WTC11 (cell line): ENCODE measurements around the gene CTDSP2. TPM values are rescaled to one million over a fixed set of nuclear protein-coding genes. Genes with fewer than 3 reads are reported as not detected.

ENCODE experiments used
- ATAC-seq: fragments of 200-7000 bp; cut with Tn5 transposase; 2 replicates; pipeline ENCODE4 v1.10.0; 2021; ENCODE audit warnings: mild to moderate bottlenecking, moderate library complexity
- CTCF ChIA-PET: fragments of 300-600 bp; sonication (Branson Sonifier 250); formaldehyde crosslinking; loops from one replicate; lab custom pipeline; 2021; ENCODE audit warnings: antibody characterized with exemption; lab: Charles Lee
- POLR2A ChIA-PET: fragments of 350-600 bp; sonication (Branson Sonifier 250); formaldehyde crosslinking; loops from one replicate; lab custom pipeline; 2021; ENCODE audit warnings: antibody characterized with exemption; lab: Charles Lee
- DNase-seq: peaks from one replicate; pipeline ENCODE4 v3.0.0; 2021; ENCODE audit warnings: low spot score
- H3K27ac Mint-ChIP-seq: 2 replicates; pipeline ENCODE4 v1.8.0; 2021; ENCODE audit warnings: mixed read lengths
- H3K27me3 Mint-ChIP-seq: 2 replicates; pipeline ENCODE4 v1.8.0; 2021; ENCODE audit warnings: low read depth, mild to moderate bottlenecking, moderate library complexity, mixed read lengths
- H3K36me3 Mint-ChIP-seq: 2 replicates; pipeline ENCODE4 v1.8.0; 2021; ENCODE audit warnings: mixed read lengths
- H3K4me1 Mint-ChIP-seq: 2 replicates; pipeline ENCODE4 v1.8.0; 2022; ENCODE audit warnings: mixed read lengths
- H3K4me3 Mint-ChIP-seq: 2 replicates; pipeline ENCODE4 v1.8.0; 2021; ENCODE audit warnings: mild to moderate bottlenecking, moderate library complexity, mixed read lengths
- H3K9me3 Mint-ChIP-seq: 2 replicates; pipeline ENCODE4 v1.8.0; 2021; ENCODE audit warnings: mixed read lengths
- AR ChIP-seq: fragments of 250-450 bp; sonication (Bioruptor Pico); IDR thresholded peaks from 2 replicates; pipeline ENCODE4 v1.9.0; 2021; ENCODE audit warnings: mild to moderate bottlenecking
- CREB1 ChIP-seq: sonication (generic); formaldehyde crosslinking; IDR thresholded peaks from 2 replicates; pipeline ENCODE4 v1.8.0; 2023; ENCODE audit warnings: mild to moderate bottlenecking, missing genetic modification reagents
- E2F4 ChIP-seq: sonication (generic); formaldehyde crosslinking; IDR thresholded peaks from 2 replicates; pipeline ENCODE4 v1.8.1; 2022; ENCODE audit warnings: low read depth, mild to moderate bottlenecking, moderate library complexity, missing genetic modification reagents, borderline replicate concordance
- EMX1 ChIP-seq: fragments of 250-450 bp; sonication (Bioruptor Pico); IDR thresholded peaks from 2 replicates; pipeline ENCODE4 v1.8.0; 2021; ENCODE audit warnings: mild to moderate bottlenecking
- ESRRA ChIP-seq: sonication (generic); formaldehyde crosslinking; IDR thresholded peaks from 2 replicates; pipeline ENCODE4 v1.8.1; 2022; ENCODE audit warnings: mild to moderate bottlenecking, missing genetic modification reagents, borderline replicate concordance
- ETV6 ChIP-seq: sonication (generic); formaldehyde crosslinking; IDR thresholded peaks from 2 replicates; pipeline ENCODE4 v1.8.1; 2022; ENCODE audit warnings: mild to moderate bottlenecking, missing genetic modification reagents
- FOXK1 ChIP-seq: sonication (generic); formaldehyde crosslinking; IDR thresholded peaks from 2 replicates; pipeline ENCODE4 v1.8.0; 2022; ENCODE audit warnings: mild to moderate bottlenecking, moderate library complexity, missing genetic modification reagents
- HMGXB4 ChIP-seq: sonication (generic); formaldehyde crosslinking; IDR thresholded peaks from 2 replicates; pipeline ENCODE4 v1.8.1; 2023; ENCODE audit warnings: mild to moderate bottlenecking, moderate library complexity, missing genetic modification reagents
- MXD4 ChIP-seq: fragments of 250-450 bp; sonication (Bioruptor Pico); IDR thresholded peaks from 2 replicates; pipeline ENCODE4 v1.8.0; 2021; ENCODE audit warnings: mild to moderate bottlenecking, moderate library complexity, borderline replicate concordance
- MYBL2 ChIP-seq: sonication (generic); formaldehyde crosslinking; IDR thresholded peaks from 2 replicates; pipeline ENCODE4 v1.8.1; 2023; ENCODE audit warnings: mild to moderate bottlenecking, moderate library complexity, missing genetic modification reagents
- NFYB ChIP-seq: sonication (generic); formaldehyde crosslinking; conservative IDR thresholded peaks from 2 replicates; pipeline ENCODE4 v1.8.0; 2022; ENCODE audit warnings: low read depth, missing genetic modification reagents
- TCF7 ChIP-seq: sonication (generic); formaldehyde crosslinking; IDR thresholded peaks from 2 replicates; pipeline ENCODE4 v1.8.0; 2022; ENCODE audit warnings: mild to moderate bottlenecking, low read depth, missing genetic modification reagents, moderate library complexity
- ZBTB21 ChIP-seq: sonication (generic); formaldehyde crosslinking; IDR thresholded peaks from 2 replicates; pipeline ENCODE4 v1.8.1; 2023; ENCODE audit warnings: mild to moderate bottlenecking, missing genetic modification reagents, borderline replicate concordance
- ZNF317 ChIP-seq: sonication (generic); formaldehyde crosslinking; IDR thresholded peaks from 2 replicates; pipeline ENCODE4 v1.8.1; 2023; ENCODE audit warnings: low read depth, mild to moderate bottlenecking, moderate library complexity, missing genetic modification reagents, borderline replicate concordance
- ZSCAN18 ChIP-seq: fragments of 250-450 bp; sonication (Bioruptor Pico); IDR thresholded peaks from 2 replicates; pipeline ENCODE4 v2.1.2; 2022; ENCODE audit warnings: mild to moderate bottlenecking, moderate library complexity
- total RNA-seq: library from RNA; stranded (reverse); gene quantifications from 3 replicates; pipeline ENCODE4 v1.2.3, GENCODE V29; 2021
- TF ChIP-seq, protein P1 (sequence below): fragments of 250-450 bp; sonication (Bioruptor Pico); IDR thresholded peaks from 2 replicates; pipeline ENCODE4 v1.9.0; 2021; ENCODE audit warnings: mild to moderate bottlenecking
- TF ChIP-seq, protein P2 (sequence below): fragments of 200-600 bp; IDR thresholded peaks from 2 replicates; pipeline ENCODE4 v1.8.0; 2022; ENCODE audit warnings: antibody characterized with exemption
- TF ChIP-seq, protein P3 (sequence below): fragments of 250-450 bp; sonication (Bioruptor Pico); IDR thresholded peaks from 2 replicates; pipeline ENCODE4 v1.8.0; 2021; ENCODE audit warnings: mild to moderate bottlenecking
- TF ChIP-seq, protein P4 (sequence below): sonication (generic); formaldehyde crosslinking; IDR thresholded peaks from 2 replicates; pipeline ENCODE4 v1.8.0; 2022; ENCODE audit warnings: missing genetic modification reagents

CTDSP2 gene
- total RNA-seq, 1 experiment from 2014 or later: 122 TPM

- ChIA-PET POLR2A (interaction anchor here (0.5 to 1.5 kb wide), 3 partner anchors 15 to 300 kb away, joined by 3 to 4 read pairs (median 3); no protein-coding TSS in a partner anchor), CTCF (interaction anchor here (0.7 to 2.2 kb wide), 6 partner anchors 15 to 234 kb away, joined by 3 to 14 read pairs (median 4); no protein-coding TSS in a partner anchor)
- Mint-ChIP-seq H3K27ac (no peak overlapping the region), H3K27me3 (no peaks in the 10 kb centered on the region; the same call in 1 of the 2 replicates), H3K4me3 (no peak overlapping the region), H3K9me3 (no peaks in the 10 kb centered on the region), H3K4me1 (peaks cover 8% of the 10 kb centered on the region; the same call in 1 of the 2 replicates), H3K36me3 (peaks cover 7% of the 10 kb centered on the region)
- TF ChIP-seq ZSCAN18 (CRISPR knock-in tag) (no peak), E2F4 (CRISPR knock-in tag) (no peak), ESRRA (CRISPR knock-in tag) (no peak), ZNF317 (CRISPR knock-in tag) (no peak), AR (CRISPR knock-in tag) (no peak)
- TF ChIP-seq, protein P1, sequence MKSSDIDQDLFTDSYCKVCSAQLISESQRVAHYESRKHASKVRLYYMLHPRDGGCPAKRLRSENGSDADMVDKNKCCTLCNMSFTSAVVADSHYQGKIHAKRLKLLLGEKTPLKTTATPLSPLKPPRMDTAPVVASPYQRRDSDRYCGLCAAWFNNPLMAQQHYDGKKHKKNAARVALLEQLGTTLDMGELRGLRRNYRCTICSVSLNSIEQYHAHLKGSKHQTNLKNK (CRISPR knock-in tag): no peak
- DNase-seq (no peak), ATAC-seq (no peak)
Observed at GRCh38 chr12:57817261-57817989, 29.1 kb downstream of the CTDSP2 start.

GRCh38 chr12:57816855-57817151 lies 29.7 kb downstream of the CTDSP2 start:
- ChIA-PET POLR2A (no interaction called here), CTCF (interaction anchor here (4.7 kb wide), 1 partner anchor 15 kb away, joined by 60 read pairs; no protein-coding TSS in a partner anchor)
- Mint-ChIP-seq H3K4me3 (no peak overlapping the region), H3K27ac (no peak overlapping the region), H3K9me3 (no peaks in the 10 kb centered on the region), H3K27me3 (no peaks in the 10 kb centered on the region; the same call in 1 of the 2 replicates), H3K36me3 (peaks cover 3% of the 10 kb centered on the region; the same call in 1 of the 2 replicates), H3K4me1 (peaks cover 8% of the 10 kb centered on the region; the same call in 1 of the 2 replicates)
- DNase-seq (no peak), ATAC-seq (no peak)
- TF ChIP-seq MXD4 (no peak), ETV6 (no peak), MYBL2 (CRISPR knock-in tag) (no peak), ZBTB21 (CRISPR knock-in tag) (no peak), CREB1 (no peak), EMX1 (CRISPR knock-in tag) (no peak), NFYB (CRISPR knock-in tag) (no peak), HMGXB4 (no peak), TCF7 (no peak), FOXK1 (CRISPR knock-in tag) (no peak)
- TF ChIP-seq, protein P2, sequence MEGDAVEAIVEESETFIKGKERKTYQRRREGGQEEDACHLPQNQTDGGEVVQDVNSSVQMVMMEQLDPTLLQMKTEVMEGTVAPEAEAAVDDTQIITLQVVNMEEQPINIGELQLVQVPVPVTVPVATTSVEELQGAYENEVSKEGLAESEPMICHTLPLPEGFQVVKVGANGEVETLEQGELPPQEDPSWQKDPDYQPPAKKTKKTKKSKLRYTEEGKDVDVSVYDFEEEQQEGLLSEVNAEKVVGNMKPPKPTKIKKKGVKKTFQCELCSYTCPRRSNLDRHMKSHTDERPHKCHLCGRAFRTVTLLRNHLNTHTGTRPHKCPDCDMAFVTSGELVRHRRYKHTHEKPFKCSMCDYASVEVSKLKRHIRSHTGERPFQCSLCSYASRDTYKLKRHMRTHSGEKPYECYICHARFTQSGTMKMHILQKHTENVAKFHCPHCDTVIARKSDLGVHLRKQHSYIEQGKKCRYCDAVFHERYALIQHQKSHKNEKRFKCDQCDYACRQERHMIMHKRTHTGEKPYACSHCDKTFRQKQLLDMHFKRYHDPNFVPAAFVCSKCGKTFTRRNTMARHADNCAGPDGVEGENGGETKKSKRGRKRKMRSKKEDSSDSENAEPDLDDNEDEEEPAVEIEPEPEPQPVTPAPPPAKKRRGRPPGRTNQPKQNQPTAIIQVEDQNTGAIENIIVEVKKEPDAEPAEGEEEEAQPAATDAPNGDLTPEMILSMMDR: no peak
- TF ChIP-seq, protein P3, sequence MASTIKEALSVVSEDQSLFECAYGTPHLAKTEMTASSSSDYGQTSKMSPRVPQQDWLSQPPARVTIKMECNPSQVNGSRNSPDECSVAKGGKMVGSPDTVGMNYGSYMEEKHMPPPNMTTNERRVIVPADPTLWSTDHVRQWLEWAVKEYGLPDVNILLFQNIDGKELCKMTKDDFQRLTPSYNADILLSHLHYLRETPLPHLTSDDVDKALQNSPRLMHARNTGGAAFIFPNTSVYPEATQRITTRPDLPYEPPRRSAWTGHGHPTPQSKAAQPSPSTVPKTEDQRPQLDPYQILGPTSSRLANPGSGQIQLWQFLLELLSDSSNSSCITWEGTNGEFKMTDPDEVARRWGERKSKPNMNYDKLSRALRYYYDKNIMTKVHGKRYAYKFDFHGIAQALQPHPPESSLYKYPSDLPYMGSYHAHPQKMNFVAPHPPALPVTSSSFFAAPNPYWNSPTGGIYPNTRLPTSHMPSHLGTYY (CRISPR knock-in tag): no peak
- TF ChIP-seq, protein P4, sequence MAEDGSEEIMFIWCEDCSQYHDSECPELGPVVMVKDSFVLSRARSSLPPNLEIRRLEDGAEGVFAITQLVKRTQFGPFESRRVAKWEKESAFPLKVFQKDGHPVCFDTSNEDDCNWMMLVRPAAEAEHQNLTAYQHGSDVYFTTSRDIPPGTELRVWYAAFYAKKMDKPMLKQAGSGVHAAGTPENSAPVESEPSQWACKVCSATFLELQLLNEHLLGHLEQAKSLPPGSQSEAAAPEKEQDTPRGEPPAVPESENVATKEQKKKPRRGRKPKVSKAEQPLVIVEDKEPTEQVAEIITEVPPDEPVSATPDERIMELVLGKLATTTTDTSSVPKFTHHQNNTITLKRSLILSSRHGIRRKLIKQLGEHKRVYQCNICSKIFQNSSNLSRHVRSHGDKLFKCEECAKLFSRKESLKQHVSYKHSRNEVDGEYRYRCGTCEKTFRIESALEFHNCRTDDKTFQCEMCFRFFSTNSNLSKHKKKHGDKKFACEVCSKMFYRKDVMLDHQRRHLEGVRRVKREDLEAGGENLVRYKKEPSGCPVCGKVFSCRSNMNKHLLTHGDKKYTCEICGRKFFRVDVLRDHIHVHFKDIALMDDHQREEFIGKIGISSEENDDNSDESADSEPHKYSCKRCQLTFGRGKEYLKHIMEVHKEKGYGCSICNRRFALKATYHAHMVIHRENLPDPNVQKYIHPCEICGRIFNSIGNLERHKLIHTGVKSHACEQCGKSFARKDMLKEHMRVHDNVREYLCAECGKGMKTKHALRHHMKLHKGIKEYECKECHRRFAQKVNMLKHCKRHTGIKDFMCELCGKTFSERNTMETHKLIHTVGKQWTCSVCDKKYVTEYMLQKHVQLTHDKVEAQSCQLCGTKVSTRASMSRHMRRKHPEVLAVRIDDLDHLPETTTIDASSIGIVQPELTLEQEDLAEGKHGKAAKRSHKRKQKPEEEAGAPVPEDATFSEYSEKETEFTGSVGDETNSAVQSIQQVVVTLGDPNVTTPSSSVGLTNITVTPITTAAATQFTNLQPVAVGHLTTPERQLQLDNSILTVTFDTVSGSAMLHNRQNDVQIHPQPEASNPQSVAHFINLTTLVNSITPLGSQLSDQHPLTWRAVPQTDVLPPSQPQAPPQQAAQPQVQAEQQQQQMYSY (CRISPR knock-in tag): no peak
